HepG2 (cell line): ENCODE data around the gene ZKSCAN5. TPM values are rescaled to one million over a fixed set of nuclear protein-coding genes. Genes with fewer than 3 reads are reported as not detected.
A peak's percentile ranks its signal among the peaks of the same experiment; 100 is the strongest.

Source experiments
- ATAC-seq: fragments of 200-7000 bp; cut with Tn5 transposase; 3 replicates; pipeline ENCODE4 v1.9.1; 2020; ENCODE audit warnings: mild to moderate bottlenecking, moderate library complexity
- BruUV-seq: library from RNA; stranded (reverse); fragments of 400-500 nt; replicated peaks from 2 replicates; lab custom pipeline; 2021; lab: Mats Ljungman, UMichigan
- CTCF ChIA-PET: fragments of 300-600 bp; formaldehyde crosslinking; extraction: SDS; loops from one replicate; lab custom pipeline; 2021; ENCODE audit warnings: low total read pairs, inconsistent platforms, low intra/inter-chr PET ratio; lab: Yijun Ruan, JAX
- POLR2A ChIA-PET: fragments of 350-600 bp; sonication (Branson Sonifier 250); formaldehyde crosslinking; loops from one replicate; lab custom pipeline; 2020; ENCODE audit warnings: antibody characterized with exemption, inconsistent platforms; lab: Yijun Ruan, JAX
- DNase-seq: peaks from one replicate; pipeline ENCODE4 v3.0.0-alpha.2; 2015; ENCODE audit warnings: low spot score
- FAIRE-seq: peaks from 3 replicates; lab custom pipeline; 2011; peaks lifted over from hg19 to GRCh38; lab: Jason Lieb, UNC
- H2AFZ ChIP-seq: one replicate; pipeline ENCODE4 v1.6.1; 2011; ENCODE audit warnings: low read length, inconsistent platforms
- H3K27ac ChIP-seq: fragments of 300-600 bp; 3 replicates; pipeline ENCODE4 v1.8.0; 2011; ENCODE audit warnings: mixed run types, mild to moderate bottlenecking, mixed read lengths, low read length, inconsistent platforms; ENCODE audit not compliant: insufficient read depth; ENCODE audit errors: extremely low read length
- H3K27me3 ChIP-seq, 2 experiments: fragments of 200-600 bp in 1 of 2; 2 replicates in 1 of 2; 3 replicates in 1 of 2; pipeline versions ENCODE4 v1.6.0 to v1.8.0; 2011; ENCODE audit warnings: low read length in 2 of 2, mild to moderate bottlenecking in 2 of 2, moderate library complexity in 2 of 2, inconsistent platforms in 1 of 2; ENCODE audit not compliant: insufficient read depth in 2 of 2, control insufficient read depth in 1 of 2
- H3K36me3 ChIP-seq, 2 experiments: fragments of 200-600 bp in 1 of 2; replicated peaks in 1 of 2; 2 replicates in 1 of 2; 3 replicates in 1 of 2; pipeline versions ENCODE4 v1.5.1 to v1.8.0; 2011; ENCODE audit warnings: low read length in 2 of 2, inconsistent platforms in 1 of 2; ENCODE audit not compliant: insufficient read depth in 2 of 2, control insufficient read depth in 1 of 2
- H3K4me1 ChIP-seq: 2 replicates; pipeline ENCODE4 v1.5.1; 2012; ENCODE audit warnings: low read length, inconsistent platforms; ENCODE audit not compliant: insufficient read depth
- H3K4me2 ChIP-seq: 2 replicates; pipeline ENCODE4 v1.6.0; 2011; ENCODE audit warnings: low read depth, low read length, inconsistent platforms
- H3K4me3 ChIP-seq, 3 experiments: fragments of 200-600 bp in 1 of 3; sonication (generic), shearing (Covaris generic) in 1 of 3; replicated peaks in 1 of 3; 2 replicates each; pipeline ENCODE4 v1.5.1; 2011 to 2016; ENCODE audit warnings: low read length in 3 of 3, inconsistent platforms in 2 of 3, low read depth in 2 of 3, mild to moderate bottlenecking in 2 of 3, control low read depth in 1 of 3, mixed read lengths in 1 of 3; ENCODE audit not compliant: insufficient read depth in 1 of 3
- H3K79me2 ChIP-seq: one replicate; pipeline ENCODE4 v1.6.1; 2011; ENCODE audit warnings: low read length, inconsistent platforms; ENCODE audit not compliant: insufficient read depth
- H3K9ac ChIP-seq: 2 replicates; pipeline ENCODE4 v1.6.0; 2011; ENCODE audit warnings: mild to moderate bottlenecking, low read depth, low read length, inconsistent platforms; ENCODE audit not compliant: insufficient read depth
- H3K9me3 ChIP-seq: 2 replicates; pipeline ENCODE4 v1.5.1; 2012; ENCODE audit warnings: mild to moderate bottlenecking, low read length
- H4K20me1 ChIP-seq: 2 replicates; pipeline ENCODE4 v1.6.0; 2011; ENCODE audit warnings: inconsistent platforms, mild to moderate bottlenecking, low read length, moderate library complexity; ENCODE audit not compliant: insufficient read depth
- NFKBIZ ChIP-seq: IDR thresholded peaks from 2 replicates; pipeline ENCODE4 v1.6.1; 2018; ENCODE audit warnings: missing genetic modification reagents, missing compliant biosample characterization
- SIX1 ChIP-seq: sonication (generic); formaldehyde crosslinking; IDR thresholded peaks from 2 replicates; pipeline ENCODE4 v1.4.0; 2020; ENCODE audit warnings: missing genetic modification reagents, borderline replicate concordance
- STAT5B ChIP-seq: sonication (generic); formaldehyde crosslinking; IDR thresholded peaks from 2 replicates; pipeline ENCODE4 v1.4.0; 2020; ENCODE audit warnings: missing genetic modification reagents
- TCF12 ChIP-seq, 2 experiments: fragments of 450-650 bp in 1 of 2; sonication (generic) in 1 of 2; formaldehyde crosslinking in 1 of 2; IDR thresholded peaks; 2 replicates each; pipeline versions ENCODE4 v1.6.1 to v1.8.0; 2017 to 2022; ENCODE audit warnings: antibody characterized with exemption in 1 of 2, mild to moderate bottlenecking in 1 of 2, missing genetic modification reagents in 1 of 2, moderate library complexity in 1 of 2
- TEAD3 ChIP-seq: optimal IDR thresholded peaks from 2 replicates; pipeline ENCODE3; 2016; ENCODE audit warnings: borderline replicate concordance
- ZNF160 ChIP-seq: sonication (generic); formaldehyde crosslinking; IDR thresholded peaks from 2 replicates; pipeline ENCODE4 v1.8.0; 2022; ENCODE audit warnings: mild to moderate bottlenecking, inconsistent platforms, missing genetic modification reagents
- ZNF558 ChIP-seq: sonication (generic); formaldehyde crosslinking; IDR thresholded peaks from 2 replicates; pipeline ENCODE4 v1.9.0; 2022; ENCODE audit warnings: mild to moderate bottlenecking, missing genetic modification reagents, borderline replicate concordance
- ZNF563 ChIP-seq: sonication (generic); formaldehyde crosslinking; IDR thresholded peaks from 2 replicates; pipeline ENCODE4 v1.8.0; 2022; ENCODE audit warnings: mild to moderate bottlenecking, moderate library complexity, missing genetic modification reagents
- ZNF660 ChIP-seq: sonication (generic); formaldehyde crosslinking; IDR thresholded peaks from 2 replicates; pipeline ENCODE4 v1.5.1; 2020; ENCODE audit warnings: mild to moderate bottlenecking, low read depth, missing genetic modification reagents, borderline replicate concordance
- ZNF724P ChIP-seq: sonication (generic); formaldehyde crosslinking; IDR thresholded peaks from 2 replicates; pipeline ENCODE4 v1.8.0; 2022; ENCODE audit warnings: missing genetic modification reagents, borderline replicate concordance
- ZNF839 ChIP-seq: sonication (generic); formaldehyde crosslinking; IDR thresholded peaks from 2 replicates; pipeline ENCODE4 v1.4.0; 2020; ENCODE audit warnings: missing genetic modification reagents, mild to moderate bottlenecking, borderline replicate concordance
- WGBS: methylation state at CpG from one replicate; pipeline ENCODE4 v1.1.6; 2017; ENCODE audit warnings: low lambda C conversion rate; 5-methylcytosine and 5-hydroxymethylcytosine counted together
- in situ Hi-C: cut with HindIII; loops from 2 replicates; pipeline ENCODE4 v1.10.0; 2017; ENCODE audit warnings: low pct_unique_long_range_greater_than_20kb; ENCODE audit not compliant: extremely low pct_ligation_motif_present
- intact Hi-C: fragments of 100-400 bp; cut with micrococcal nuclease; formaldehyde crosslinking; loops from one replicate; pipeline ENCODE4 v1.10.0; 2022; ENCODE audit not compliant: unreplicated experiment
- polyA plus RNA-seq, 8 experiments: library from polyadenylated mRNA; depleted of rRNA in 3 of 8; stranded (reverse) in 7 of 8; unstranded in 1 of 8; fragments of >200 nt; fragmentation: Illumina TruSeq in 4 of 8; extraction: Trizol in 4 of 8; gene quantifications; 2 replicates each; pipeline versions ENCODE4 v1.2.1 to v1.2.3, GENCODE V29; 2011 to 2016; ENCODE audit warnings: low read depth in 4 of 8, missing spikeins in 1 of 8, mixed read lengths in 1 of 8; ENCODE audit not compliant: insufficient read depth in 1 of 8
- total RNA-seq, 5 experiments: library from RNA; depleted of rRNA; stranded (reverse); fragments of >200 nt; fragmentation: Illumina TruSeq; extraction: Trizol; gene quantifications; 2 replicates each; pipeline ENCODE4 v1.2.3, GENCODE V29; 2016; ENCODE audit warnings: low read depth in 1 of 5
- TF ChIP-seq, protein P1 (sequence below): sonication (generic); formaldehyde crosslinking; IDR thresholded peaks from 2 replicates; pipeline ENCODE4 v1.4.0; 2020; ENCODE audit warnings: missing genetic modification reagents, borderline replicate concordance
- TF ChIP-seq, protein P2 (sequence below): sonication (generic); IDR thresholded peaks from 2 replicates; pipeline ENCODE4 v1.6.1; 2016; ENCODE audit warnings: low read depth, borderline replicate concordance
- TF ChIP-seq, protein P3 (sequence below): sonication (generic); formaldehyde crosslinking; IDR thresholded peaks from 2 replicates; pipeline ENCODE4 v1.4.0; 2020; ENCODE audit warnings: missing genetic modification reagents
- TF ChIP-seq, protein P4 (sequence below): sonication (generic); formaldehyde crosslinking; IDR thresholded peaks from 2 replicates; pipeline ENCODE4 v1.5.0; 2020; ENCODE audit warnings: missing genetic modification reagents

The ZKSCAN5 gene
- total and polyA plus RNA-seq, 2 of the 13 experiments (the other 11 are each of a cell fraction or from before 2014, with no cell fraction given), result 5.5 to 11.7 TPM

DNA sequence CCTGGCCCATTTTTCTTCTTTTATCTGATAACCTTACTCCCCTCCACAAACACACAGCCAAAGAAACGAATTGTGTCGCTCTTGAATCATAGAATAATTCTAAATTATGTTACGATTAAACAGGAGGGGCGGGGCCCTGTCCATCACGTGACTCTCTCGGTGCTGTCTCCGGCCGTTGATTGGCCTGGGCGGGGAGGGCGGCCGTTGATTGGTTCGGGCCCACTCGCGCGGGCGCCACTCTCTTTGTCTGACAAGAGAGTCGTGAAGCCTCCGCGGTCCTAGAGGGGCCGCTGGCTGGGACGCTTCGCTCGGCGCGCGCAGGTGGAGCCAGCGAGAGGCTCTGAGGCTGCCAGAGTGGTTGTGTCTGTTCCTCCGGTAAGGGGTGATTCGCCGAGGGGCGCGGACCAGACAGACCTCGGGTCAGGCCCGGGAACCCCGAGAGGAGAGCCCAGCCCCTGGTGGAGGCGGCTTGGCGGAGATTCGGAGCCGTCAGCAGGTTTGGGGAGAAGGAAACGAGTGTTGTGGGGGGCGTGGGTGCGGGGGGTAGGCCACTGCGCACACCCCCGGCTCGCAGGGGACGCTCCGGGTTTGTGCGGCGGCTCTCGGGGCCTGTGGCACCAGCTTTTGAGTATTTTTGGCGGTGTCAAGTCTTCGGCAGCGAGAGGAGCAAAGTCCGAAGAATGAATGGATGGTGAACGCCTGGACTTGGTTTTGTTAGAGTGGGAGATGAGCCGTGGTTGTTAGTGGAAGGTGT is 31.7 kb upstream of the ZKSCAN5 start, which contains the start of gene ZNF789 (continued):
- TF ChIP-seq, protein P1, sequence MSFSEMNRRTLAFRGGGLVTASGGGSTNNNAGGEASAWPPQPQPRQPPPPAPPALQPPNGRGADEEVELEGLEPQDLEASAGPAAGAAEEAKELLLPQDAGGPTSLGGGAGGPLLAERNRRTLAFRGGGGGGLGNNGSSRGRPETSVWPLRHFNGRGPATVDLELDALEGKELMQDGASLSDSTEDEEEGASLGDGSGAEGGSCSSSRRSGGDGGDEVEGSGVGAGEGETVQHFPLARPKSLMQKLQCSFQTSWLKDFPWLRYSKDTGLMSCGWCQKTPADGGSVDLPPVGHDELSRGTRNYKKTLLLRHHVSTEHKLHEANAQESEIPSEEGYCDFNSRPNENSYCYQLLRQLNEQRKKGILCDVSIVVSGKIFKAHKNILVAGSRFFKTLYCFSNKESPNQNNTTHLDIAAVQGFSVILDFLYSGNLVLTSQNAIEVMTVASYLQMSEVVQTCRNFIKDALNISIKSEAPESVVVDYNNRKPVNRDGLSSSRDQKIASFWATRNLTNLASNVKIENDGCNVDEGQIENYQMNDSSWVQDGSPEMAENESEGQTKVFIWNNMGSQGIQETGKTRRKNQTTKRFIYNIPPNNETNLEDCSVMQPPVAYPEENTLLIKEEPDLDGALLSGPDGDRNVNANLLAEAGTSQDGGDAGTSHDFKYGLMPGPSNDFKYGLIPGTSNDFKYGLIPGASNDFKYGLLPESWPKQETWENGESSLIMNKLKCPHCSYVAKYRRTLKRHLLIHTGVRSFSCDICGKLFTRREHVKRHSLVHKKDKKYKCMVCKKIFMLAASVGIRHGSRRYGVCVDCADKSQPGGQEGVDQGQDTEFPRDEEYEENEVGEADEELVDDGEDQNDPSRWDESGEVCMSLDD (CRISPR knock-in tag), result no peak
- peak; percentile 21; the same call in 1 of the 2 replicates for TF ChIP-seq ZNF724P

DNA sequence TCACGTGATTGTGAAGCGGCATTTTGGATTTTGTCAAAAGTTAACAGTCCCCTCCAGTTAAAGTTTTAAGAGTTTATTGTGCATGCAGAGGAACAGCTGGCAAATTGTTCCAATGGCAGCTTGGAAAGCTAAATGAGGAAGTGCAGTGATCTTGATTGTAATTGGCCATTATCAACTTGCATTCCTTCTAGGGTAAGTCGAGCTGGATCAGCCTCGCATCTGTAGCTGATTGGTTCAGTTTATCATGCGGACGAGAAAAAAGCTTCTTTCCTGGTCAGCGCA is 31.2 kb upstream of the ZKSCAN5 start:
- H3K4me2 ChIP-seq, result peak overlapping the region; percentile 82
- H4K20me1 ChIP-seq, result peaks cover 3% of the 10 kb centered on the region; the same call in 1 of the 2 replicates
- DNase-seq, result peak; percentile 76
- peak overlapping the region; percentile 73 to 86 (median 79) for H3K4me3 ChIP-seq
- POLR2A ChIA-PET, result interaction anchor here (0.9 to 3.2 kb wide), 4 partner anchors 8 to 33 kb away, joined by 3 to 15 read pairs (median 5); partner anchors contain the start of genes ATP5MF, ZKSCAN5 and ZNF394
- H3K79me2 ChIP-seq, result peaks cover 52% of the 10 kb centered on the region
- ATAC-seq, result peak; percentile 42
- in situ Hi-C loops (no loop called here), intact Hi-C loops (no loop called here)
- H3K4me1 ChIP-seq, result peaks cover 55% of the 10 kb centered on the region
- peak overlapping the region; percentile 83 for H3K9ac ChIP-seq
- no peaks in the 10 kb centered on the region for H3K9me3 ChIP-seq
- peak; percentile 40 for FAIRE-seq
- H3K27me3 ChIP-seq, result no peaks in the 10 kb centered on the region
- TSS peak; percentile 87 for BruUV-seq
- WGBS, result 0% methylated on average over 7 of the region's 7 CpGs
- H3K27ac ChIP-seq, result peak overlapping the region; percentile 84
- CTCF ChIA-PET, result no interaction called here
- peaks cover 8 to 13% of the 10 kb centered on the region in 2 experiments for H3K36me3 ChIP-seq
- no peak overlapping the region for H2AFZ ChIP-seq
- TF ChIP-seq ZNF839 (CRISPR knock-in tag) (no peak), TEAD3 (CRISPR knock-in tag) (peak; percentile 29), TCF12 (IDR thresholded peaks at IDR 0.05) (no peak), TCF12 (CRISPR knock-in tag; IDR thresholded peaks at IDR 0.05) (no peak), SIX1 (no peak), ZNF563 (no peak), ZNF160 (CRISPR knock-in tag) (no peak), ZNF558 (no peak), ZNF660 (CRISPR knock-in tag) (no peak), NFKBIZ (CRISPR knock-in tag) (no peak), STAT5B (CRISPR knock-in tag) (no peak)
- TF ChIP-seq, protein P2, sequence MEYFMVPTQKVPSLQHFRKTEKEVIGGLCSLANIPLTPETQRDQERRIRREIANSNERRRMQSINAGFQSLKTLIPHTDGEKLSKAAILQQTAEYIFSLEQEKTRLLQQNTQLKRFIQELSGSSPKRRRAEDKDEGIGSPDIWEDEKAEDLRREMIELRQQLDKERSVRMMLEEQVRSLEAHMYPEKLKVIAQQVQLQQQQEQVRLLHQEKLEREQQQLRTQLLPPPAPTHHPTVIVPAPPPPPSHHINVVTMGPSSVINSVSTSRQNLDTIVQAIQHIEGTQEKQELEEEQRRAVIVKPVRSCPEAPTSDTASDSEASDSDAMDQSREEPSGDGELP, result peak; percentile 69
- TF ChIP-seq, protein P3, sequence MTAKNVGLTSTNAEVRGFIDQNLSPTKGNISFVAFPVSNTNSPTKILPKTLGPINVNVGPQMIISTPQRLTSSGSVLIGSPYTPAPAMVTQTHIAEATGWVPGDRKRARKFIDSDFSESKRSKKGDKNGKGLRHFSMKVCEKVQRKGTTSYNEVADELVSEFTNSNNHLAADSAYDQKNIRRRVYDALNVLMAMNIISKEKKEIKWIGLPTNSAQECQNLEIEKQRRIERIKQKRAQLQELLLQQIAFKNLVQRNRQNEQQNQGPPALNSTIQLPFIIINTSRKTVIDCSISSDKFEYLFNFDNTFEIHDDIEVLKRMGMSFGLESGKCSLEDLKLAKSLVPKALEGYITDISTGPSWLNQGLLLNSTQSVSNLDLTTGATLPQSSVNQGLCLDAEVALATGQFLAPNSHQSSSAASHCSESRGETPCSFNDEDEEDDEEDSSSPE (CRISPR knock-in tag), result no peak
- TF ChIP-seq, protein P4, sequence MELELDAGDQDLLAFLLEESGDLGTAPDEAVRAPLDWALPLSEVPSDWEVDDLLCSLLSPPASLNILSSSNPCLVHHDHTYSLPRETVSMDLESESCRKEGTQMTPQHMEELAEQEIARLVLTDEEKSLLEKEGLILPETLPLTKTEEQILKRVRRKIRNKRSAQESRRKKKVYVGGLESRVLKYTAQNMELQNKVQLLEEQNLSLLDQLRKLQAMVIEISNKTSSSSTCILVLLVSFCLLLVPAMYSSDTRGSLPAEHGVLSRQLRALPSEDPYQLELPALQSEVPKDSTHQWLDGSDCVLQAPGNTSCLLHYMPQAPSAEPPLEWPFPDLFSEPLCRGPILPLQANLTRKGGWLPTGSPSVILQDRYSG (CRISPR knock-in tag), result no peak
